ENCODE data around the gene RHEBL1.

GRCh38 chr12:49031573-49032161 lies 38.1 kb downstream of the RHEBL1 start:
- no peak for TF ChIP-seq POLR2AphosphoS5 (IDR thresholded peaks at IDR 0.05)
- TF ChIP-seq CTCF (IDR thresholded peaks at IDR 0.05), result no peak
- TF ChIP-seq POLR2A (IDR thresholded peaks at IDR 0.05), result no peak

All from upper lobe of left lung (tissue), 4 donors.